ENCODE results near the gene MAP3K2. TPM values are rescaled to one million over a fixed set of nuclear protein-coding genes. Genes with fewer than 3 reads are reported as not detected.

Gene MAP3K2
- total RNA-seq, 1 donor from 2014 or later, result 62.0 TPM

DNA sequence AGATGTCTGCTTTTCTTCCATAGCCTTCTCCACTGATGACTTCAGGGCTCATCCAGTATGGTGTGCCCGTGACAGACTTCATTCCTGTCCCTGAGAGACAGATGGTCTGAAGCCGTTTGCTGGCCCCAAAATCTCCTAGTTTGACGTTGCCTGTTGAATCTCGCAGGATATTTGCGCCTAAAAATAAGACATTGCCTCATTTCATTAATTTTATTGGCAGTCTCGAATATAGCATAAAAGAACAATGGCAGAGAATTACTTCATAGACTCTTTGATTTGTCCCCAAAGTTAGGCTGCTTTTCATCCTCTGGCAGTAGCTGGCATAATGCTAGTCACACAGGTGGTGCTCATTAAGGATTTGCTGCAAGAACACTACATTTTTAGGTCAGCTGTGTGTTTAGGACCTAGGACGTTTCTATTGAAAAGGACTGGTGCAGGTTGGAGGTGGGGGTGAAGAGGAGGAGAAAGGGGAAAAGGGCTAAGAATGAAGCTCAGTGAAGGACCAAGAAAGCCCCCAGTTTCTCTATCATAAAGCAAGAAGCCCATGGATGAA lies 79.1 kb downstream of the MAP3K2 start:
- DNase-seq (ENCODE audit: low spot score), result no peak

- no peak for DNase-seq (ENCODE audit: low spot score)
Observed at GRCh38 chr2:127305990-127306585, 81.7 kb downstream of the MAP3K2 start.

DNA sequence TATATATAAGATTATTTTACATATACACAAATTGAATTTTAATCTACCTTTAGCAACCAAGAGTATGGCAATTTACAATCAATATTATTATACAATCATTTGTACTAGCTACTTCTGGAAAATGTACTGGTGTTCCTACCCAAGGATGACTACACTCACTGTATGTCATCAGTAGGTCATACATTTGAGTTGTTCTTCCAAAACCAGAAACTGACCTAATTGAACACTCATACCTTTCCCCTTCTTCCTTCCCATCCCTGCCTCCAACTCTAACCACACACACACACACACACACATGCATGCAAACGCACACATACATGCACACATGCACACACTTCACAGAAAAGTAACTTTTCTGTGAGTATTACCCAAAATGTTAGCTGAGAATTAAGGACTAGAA lies 85.6 kb downstream of the MAP3K2 start:
- no peak for DNase-seq (ENCODE audit: low spot score)

DNA sequence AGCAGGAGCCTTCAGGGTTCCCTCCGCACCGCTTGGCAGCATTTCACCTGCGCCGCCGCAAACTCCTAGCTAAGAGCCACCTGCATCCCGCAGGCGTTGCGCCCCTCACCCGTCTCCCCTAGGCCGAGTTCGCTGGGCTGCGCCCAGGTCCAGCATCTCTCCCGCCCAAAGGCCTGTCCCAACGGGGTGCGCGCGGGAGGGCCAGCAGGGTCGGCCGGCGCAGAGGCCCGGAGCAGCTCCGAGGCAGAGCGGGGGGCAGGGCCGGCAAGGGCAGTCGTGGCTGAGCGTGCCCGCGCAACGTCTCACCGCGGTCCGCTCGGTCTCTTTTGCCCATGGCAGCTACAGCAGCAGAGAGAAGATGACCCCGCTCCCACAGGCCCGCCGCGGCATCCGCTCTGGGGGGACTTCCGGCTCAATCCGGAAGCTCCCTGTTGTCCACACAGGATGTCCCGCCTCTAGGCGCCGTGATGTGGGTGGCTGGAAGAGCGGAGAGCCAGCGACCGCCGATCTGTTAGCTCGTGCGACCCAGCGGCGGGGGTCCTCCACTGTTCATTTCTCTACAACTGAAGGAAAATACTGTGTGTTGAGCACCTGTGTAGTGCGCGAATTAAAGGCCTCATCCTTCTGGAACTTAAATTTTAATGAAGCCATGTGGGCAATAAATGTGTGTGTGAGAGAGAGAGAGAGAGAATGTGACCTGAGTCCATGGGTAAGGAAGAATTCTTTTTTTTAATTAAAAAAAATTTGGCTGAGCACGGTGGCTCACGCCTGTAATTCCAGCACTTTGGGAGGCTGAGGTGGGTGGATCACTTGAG lies 93.8 kb downstream of the MAP3K2 start, which contains the start of gene ERCC3:
TSS of gene ERCC3 (minus strand) at position 397 of the 815 bp plus-strand sequence. CDS start at position 334, 63 bp downstream.
- DNase-seq (ENCODE audit: low spot score), result peak; percentile 94

DNA sequence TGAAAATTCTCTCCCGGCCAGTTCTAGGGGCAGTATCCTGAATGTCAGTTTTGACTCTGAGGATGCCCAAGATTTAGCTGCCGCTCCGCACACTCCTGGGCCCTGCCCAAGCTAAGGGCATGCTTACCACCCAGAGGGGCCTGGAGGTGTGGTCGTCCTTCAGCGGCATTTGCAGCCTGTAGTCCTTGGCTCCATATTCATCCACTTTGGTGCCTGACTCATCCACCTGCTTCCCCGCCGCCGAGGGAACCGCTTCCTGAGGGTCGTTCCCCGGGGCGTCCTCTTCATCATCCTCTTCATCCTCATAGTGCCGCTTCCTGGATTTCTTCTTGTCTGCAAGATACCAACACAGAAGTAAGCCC lies 94.4 kb downstream of the MAP3K2 start:
- DNase-seq (ENCODE audit: low spot score), result no peak

- DNase-seq (ENCODE audit: low spot score), result no peak
Observed at GRCh38 chr2:127288274-127288673, 99.5 kb downstream of the MAP3K2 start.

- DNase-seq (ENCODE audit: low spot score), result no peak
Observed at GRCh38 chr2:127283275-127283674, 104.5 kb downstream of the MAP3K2 start.

GRCh38 chr2:127280693-127281092 lies 107.1 kb downstream of the MAP3K2 start:
- no peak for DNase-seq (ENCODE audit: low spot score)

- DNase-seq (ENCODE audit: low spot score), result no peak
Observed at GRCh38 chr2:127279781-127280180, 108.0 kb downstream of the MAP3K2 start.

DNA sequence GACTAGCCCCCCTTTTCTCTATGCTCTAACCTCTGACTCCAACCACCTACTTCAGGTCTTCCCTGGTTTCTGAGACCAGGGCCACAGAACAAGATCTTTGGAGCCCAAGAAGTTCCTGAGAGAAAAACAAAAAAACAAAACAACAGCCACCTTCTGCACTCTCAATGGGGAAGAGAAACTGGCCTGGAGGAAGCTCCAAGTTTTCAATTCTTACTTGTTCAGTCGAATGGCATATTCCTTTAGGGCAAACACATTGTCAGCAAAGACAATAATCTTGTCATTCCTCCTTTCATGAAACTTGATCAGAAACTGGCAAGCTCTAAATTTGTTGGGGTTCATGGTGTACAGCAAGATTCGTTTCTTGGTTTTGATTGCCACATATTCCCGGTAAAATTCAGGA lies 108.8 kb downstream of the MAP3K2 start:
- DNase-seq (ENCODE audit: low spot score), result no peak

- DNase-seq (ENCODE audit: low spot score), result no peak
Observed at GRCh38 chr2:127277028-127277427, 110.7 kb downstream of the MAP3K2 start.

- no peak for DNase-seq (ENCODE audit: low spot score)
Observed at GRCh38 chr2:127275789-127276188, 112.0 kb downstream of the MAP3K2 start.

GRCh38 chr2:127275356-127275755 lies 112.4 kb downstream of the MAP3K2 start:
- DNase-seq (ENCODE audit: low spot score), result no peak

GRCh38 chr2:127270663-127271062 lies 117.1 kb downstream of the MAP3K2 start:
- no peak for DNase-seq (ENCODE audit: low spot score)

DNA sequence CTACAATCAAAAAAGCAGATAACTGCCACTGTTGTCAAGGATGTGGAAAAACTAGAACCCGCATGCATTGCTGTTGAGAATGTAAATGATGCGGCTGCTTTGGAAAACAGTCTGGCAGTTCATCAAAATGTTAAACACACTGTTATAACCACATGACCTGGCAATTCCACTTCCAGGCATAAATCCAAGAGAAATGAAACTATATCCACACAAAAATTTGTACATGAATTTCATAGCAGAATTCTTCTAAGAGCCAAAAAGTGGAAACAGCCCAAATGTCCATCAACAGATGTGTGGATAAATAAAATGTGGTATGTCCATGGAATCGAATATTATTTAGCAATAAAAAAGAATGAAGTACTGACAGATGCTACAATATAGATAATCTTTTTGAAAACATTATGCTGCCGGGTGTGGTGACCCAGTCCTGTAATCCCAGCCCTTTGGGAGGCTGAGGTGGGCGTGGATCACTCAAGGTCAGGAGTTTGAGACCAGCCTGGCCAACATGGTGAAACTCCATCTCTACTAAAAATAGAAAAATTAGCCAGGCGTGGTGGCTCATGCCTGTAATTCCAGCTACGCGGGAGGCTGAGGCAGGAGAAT lies 125.9 kb downstream of the MAP3K2 start:
- no peak for DNase-seq (ENCODE audit: low spot score)

DNA sequence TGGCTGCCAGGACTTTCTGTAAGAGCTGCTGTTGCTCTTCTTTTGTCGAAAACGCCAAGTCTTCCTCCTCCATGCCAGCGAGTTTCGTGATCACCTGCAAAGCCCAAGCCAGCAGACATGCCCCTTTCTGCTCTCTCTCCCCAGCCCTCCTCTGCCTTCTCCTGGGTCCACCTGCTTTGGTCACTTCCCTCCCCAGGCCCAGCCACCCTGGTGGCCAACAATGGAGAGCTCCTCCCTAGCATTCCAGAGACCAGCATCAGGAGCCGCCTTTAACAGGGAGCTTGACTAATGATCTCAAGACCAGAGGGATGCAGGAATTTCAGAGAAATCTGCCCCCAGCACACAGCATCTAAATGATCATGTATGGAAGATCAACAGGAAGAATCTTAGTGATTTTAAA lies 128.4 kb downstream of the MAP3K2 start:
- no peak for DNase-seq (ENCODE audit: low spot score)

DNA sequence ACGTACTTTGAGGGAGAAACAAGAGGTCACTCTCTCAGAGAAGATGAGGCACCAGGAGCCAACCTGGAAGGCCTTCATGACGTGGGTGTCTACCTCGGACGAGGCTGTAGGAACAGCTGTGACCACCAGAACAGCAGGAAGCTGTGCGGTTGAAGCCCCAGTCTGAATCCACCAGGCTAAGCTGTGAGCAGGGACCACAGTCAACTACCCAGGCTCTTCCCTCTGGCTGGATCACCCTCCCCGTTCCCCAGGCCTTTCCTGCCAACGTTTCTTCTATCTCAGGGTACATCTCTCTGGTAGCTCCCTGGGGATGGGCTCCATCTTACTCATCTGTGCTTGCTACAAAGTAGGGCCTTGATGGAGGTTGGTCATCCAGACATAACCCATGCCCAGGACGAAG lies 130.9 kb downstream of the MAP3K2 start:
- no peak for DNase-seq (ENCODE audit: low spot score)

DNA sequence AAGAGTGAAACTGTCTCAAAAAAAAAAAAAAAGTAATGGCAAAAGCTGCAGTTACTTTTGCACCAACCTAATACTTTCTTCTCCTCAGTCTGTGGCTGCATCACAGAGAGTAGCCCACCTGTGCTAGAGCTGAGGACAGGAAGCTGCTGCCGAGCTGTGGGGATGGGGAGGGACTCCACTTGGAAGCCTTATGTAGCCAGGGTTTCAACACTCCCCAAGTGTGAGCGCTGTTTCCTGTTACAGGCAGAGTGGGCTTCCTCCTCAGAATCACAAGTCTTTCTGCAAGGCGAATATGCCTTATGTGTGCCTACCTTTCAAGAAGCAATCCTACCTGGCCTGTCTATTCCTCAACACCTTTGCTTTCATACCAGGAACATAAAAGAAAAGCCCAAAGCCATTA lies 131.4 kb downstream of the MAP3K2 start:
- DNase-seq (ENCODE audit: low spot score), result no peak

DNA sequence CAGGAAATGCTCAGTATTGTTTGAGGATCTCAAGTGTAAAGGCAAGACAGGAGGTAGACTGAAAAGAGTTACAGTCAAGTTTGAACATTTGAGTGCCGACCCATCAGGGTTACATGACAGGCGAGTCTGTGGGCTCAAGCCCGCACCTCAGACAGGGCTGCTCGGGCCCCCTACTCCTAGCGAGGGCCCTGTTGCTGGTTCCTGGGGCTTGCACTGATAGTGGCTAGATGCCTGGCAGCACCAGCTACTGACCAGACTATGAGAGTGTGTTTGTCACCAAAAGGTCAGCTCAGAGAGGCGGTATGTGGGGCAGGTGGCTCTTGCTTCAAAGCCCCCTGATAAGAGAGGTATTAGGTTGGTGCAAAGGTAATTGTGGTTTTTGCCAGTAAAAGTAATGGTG lies 132.1 kb downstream of the MAP3K2 start:
- no peak for DNase-seq (ENCODE audit: low spot score)

GRCh38 chr2:127255146-127255545 lies 132.6 kb downstream of the MAP3K2 start:
- no peak for DNase-seq (ENCODE audit: low spot score)

DNA sequence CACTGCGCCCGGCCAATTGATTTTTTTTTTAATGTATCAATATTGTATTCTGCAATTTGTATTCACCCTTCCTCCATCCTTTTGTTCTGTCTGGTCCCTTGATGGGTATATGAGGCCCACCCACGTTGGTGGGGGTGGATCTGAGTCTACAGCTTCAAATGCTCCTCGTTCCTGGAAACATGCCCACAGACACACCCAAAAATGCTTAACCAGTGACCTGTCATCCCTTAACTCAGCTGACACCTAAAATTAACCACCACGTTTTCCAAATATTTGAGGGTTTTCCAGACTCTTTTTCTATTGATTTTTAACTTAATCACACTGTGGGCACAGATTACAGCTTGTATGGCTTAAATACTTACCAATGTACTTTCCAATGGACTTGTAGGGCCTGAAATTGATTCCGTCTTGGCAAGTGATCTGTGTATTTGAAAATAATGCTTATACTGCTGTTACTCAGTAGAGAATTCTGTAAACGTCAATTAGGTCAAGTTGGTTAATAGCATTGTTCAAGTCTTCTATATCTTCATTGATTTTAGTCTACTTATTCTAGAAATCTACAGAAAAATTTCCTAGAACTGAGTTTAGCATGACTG lies 133.3 kb downstream of the MAP3K2 start:
- no peak for DNase-seq (ENCODE audit: low spot score)
